Choroid plexus epithelial cell (primary cell): ENCODE data around the gene EFCC1.
A peak's percentile ranks its signal among the peaks of the same experiment; 100 is the strongest.

Source experiments
- DNase-seq: peaks from one replicate; pipeline ENCODE4 v3.0.0-alpha.2; 2010; ENCODE audit warnings: low read depth
- H3K4me3 ChIP-seq: 2 replicates; pipeline ENCODE4 v1.5.1; 2011; ENCODE audit warnings: low read depth, mild to moderate bottlenecking, control low read depth, low read length, moderate library complexity
- CTCF ChIP-seq: conservative IDR thresholded peaks from 2 replicates; pipeline ENCODE4 v1.5.1; 2011; ENCODE audit warnings: low read depth, mild to moderate bottlenecking, control low read depth, inconsistent platforms, low read length, moderate library complexity

The EFCC1 gene

DNA sequence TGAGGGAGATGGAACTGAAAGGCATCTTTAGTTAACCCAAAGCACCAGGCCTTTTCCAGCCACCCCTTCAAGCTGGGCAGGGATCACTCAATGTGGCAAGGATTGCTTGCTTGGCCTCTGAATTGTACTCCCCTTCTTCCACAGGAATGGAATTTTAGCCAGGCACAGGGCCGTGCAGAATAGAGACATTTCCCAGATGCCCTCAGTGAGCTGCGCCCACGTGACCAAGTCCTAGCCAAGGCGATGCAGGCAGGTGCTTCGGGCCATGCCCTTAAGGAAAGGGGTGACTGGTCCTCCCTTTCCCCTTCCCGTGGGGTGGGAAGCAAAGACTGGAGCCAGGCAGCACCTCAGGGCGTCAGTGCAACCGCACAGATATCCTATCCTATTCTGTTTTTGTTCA lies 77.4 kb downstream of the EFCC1 start:
- no peak for TF ChIP-seq CTCF

GRCh38 chr3:129081503-129081902 lies 80.4 kb downstream of the EFCC1 start:
- DNase-seq = no peak
- TF ChIP-seq CTCF = no peak
- H3K4me3 ChIP-seq = no peak overlapping the region

More for the DNA sequence above, 77.4 kb downstream of the EFCC1 start:
- no peak for DNase-seq
- no peak overlapping the region for H3K4me3 ChIP-seq

DNA sequence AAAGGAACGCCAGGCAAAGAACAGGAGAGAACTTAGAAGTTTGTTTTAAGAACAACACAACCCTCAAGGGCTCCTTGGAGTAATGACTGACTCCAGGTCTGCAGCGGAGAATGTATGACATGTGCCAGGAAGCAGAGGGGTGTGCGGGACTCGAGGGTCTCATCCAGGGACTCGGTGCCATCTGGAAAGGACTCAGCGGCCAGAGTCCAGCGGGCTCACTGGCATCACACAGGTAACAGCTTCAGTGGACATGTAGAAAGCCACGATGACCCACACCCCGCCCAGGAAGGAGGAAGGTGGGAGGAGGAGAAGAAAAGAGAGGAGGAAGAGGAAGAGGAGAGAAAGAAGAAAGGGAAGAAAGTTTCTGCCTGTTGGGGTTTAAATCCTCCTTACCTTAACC lies 80.9 kb downstream of the EFCC1 start:
- no peak overlapping the region for H3K4me3 ChIP-seq
- DNase-seq = no peak
- no peak for TF ChIP-seq CTCF

DNA sequence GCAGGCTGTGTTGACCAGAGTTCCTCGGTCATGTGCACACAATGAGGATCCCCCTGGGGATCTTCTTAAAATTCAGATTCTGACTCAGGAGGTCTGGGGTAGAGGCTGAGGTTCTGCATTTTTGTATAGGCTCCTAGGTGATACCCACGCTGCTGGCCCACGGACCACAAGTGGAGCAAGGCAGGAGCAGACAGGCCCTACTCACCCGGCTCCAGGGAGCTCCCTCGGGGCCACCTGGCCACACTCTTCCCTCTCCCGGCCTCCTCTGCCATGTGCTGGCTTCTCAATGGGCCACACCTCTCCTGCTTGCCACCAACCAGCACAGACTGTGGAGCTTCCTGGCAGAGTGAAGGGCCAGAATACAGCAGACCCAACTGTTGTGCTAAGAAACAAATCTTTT lies 83.4 kb downstream of the EFCC1 start:
- TF ChIP-seq CTCF = no peak
- no peak overlapping the region for H3K4me3 ChIP-seq
- no peak for DNase-seq

- TF ChIP-seq CTCF = no peak
- DNase-seq = no peak
Observed at GRCh38 chr3:129085165-129085715, 84.1 kb downstream of the EFCC1 start.

DNA sequence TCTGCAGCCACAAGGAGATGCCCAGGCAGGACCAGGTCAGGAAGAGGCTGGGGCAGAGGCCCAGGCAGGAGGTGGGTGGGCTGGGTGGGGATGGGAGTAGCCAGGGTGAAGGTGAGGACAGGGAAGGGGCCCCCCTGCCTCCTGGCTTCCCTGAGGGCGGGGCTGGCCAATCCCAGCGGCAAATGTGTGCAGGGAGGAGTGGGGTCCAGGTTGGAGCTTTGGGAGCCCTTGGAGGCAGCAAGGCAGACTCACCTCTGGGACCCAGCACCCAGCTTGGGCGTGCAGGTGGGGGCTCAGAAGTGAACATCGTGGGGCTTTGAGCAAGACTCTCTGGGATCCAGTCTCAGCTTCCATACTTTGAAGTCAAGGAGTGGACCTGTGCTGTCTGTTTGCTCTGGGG lies 84.7 kb downstream of the EFCC1 start:
- no peak overlapping the region for H3K4me3 ChIP-seq
- TF ChIP-seq CTCF = no peak
- no peak for DNase-seq

More at GRCh38 chr3:129085165-129085715, 84.1 kb downstream of the EFCC1 start:
- H3K4me3 ChIP-seq = no peak overlapping the region

DNA sequence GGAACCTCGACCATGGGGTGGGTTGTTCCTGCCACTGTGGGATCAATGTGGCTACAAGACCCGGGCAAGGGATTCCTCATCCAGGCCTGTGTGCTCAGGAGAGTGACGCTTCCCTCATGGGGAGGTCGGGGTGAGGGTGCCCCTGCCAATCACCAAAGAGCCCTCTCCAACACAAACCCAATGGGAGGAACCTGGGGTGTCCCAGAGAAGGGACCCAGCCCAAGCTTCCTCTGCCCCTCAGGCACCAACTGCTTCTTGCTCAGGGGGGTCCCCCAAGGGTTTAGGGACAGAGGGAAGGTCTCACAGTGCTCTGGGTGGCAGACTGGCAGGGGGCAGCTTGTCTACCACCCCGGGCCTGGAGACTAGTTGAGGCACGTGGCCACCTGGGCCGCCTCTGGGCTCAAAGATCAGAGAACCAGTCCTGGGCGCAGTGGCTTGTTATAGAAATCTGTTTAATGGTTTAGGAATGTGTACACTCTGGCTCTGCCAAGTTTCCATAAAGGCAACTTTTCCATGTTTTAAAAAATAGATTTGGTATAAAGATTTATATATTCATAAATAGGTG lies 86.1 kb downstream of the EFCC1 start:
- H3K4me3 ChIP-seq = no peak overlapping the region
- no peak for TF ChIP-seq CTCF
- DNase-seq = peak; percentile 50
